Erythroblast (primary cell): Measurements from ENCODE around the gene LARP1.
A peak's percentile ranks its signal among the peaks of the same experiment; 100 is the strongest.

Source experiments
- GATA1 ChIP-seq: IDR thresholded peaks from 2 replicates; pipeline ENCODE4 v1.6.1; 2011; ENCODE audit warnings: low read depth, mild to moderate bottlenecking, control low read depth, low read length, moderate library complexity
- POLR2A ChIP-seq: IDR thresholded peaks from 2 replicates; pipeline ENCODE4 v1.6.1; 2011; ENCODE audit warnings: mild to moderate bottlenecking, low read length

DNA sequence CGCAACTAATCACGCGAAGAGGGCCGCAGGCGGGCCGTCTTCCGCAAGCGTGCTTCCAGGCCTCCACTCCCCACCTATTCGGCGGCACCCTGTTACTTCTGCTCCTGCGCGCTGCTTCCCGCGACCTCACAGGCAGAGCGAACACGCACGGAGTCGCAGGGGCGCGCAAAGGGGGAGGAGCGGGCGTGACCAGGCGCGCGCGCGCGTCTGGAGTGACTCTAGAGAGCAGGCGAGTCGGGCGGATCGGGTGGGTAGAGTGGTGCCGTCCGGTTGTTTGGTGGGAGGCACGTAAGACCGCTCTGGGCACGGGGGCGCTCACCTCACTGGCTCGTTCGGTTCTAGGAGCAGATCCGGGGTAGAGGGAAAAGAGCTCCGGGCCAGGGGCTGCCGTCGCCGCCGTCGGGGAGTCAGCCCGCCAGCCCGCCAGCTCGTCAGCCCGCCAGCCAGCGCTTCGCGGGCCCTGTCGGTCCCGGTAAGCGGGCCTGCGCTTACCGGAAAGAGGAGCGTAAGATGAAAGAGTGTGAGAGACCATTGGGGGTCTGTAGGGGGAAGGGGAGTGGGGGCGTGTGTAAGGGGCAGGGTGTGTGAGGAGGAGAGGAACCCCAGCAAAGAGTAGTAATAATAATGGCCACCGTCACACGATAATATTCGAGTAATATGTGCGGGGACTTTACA is 103.3 kb downstream of the LARP1 start, which contains the start of gene CNOT8:
- peak; percentile 87 for TF ChIP-seq POLR2A
- TF ChIP-seq GATA1 = no peak
